MM.1S (cell line): ENCODE data around the gene CDC5L.

Experiments
- DNase-seq: peaks from one replicate; pipeline ENCODE4 v3.0.0-alpha.2; 2015
- H2AFZ ChIP-seq: fragments of 300-600 bp; sonication (generic); 2 replicates; pipeline ENCODE4 v1.6.0; 2016; ENCODE audit warnings: antibody characterized with exemption, low read length
- H3F3A ChIP-seq: fragments of 300-600 bp; sonication (generic); 2 replicates; pipeline ENCODE4 v1.6.1; 2016; ENCODE audit warnings: mild to moderate bottlenecking, antibody characterized with exemption, low read length, moderate library complexity, mixed read lengths; ENCODE audit not compliant: insufficient read depth
- H3K27ac ChIP-seq: fragments of 300-600 bp; sonication (generic); 2 replicates; pipeline ENCODE4 v1.5.1; 2016; ENCODE audit warnings: mild to moderate bottlenecking, low read length
- H3K27me3 ChIP-seq: fragments of 300-600 bp; sonication (generic); replicated peaks from 2 replicates; pipeline ENCODE4 v1.6.0; 2016; ENCODE audit warnings: low read length; ENCODE audit not compliant: insufficient read depth
- H3K36me3 ChIP-seq: fragments of 300-600 bp; sonication (generic); replicated peaks from 2 replicates; pipeline ENCODE4 v1.6.1; 2016; ENCODE audit warnings: mild to moderate bottlenecking, low read length, mixed read lengths; ENCODE audit not compliant: insufficient read depth
- H3K4me1 ChIP-seq: fragments of 300-600 bp; sonication (generic); 2 replicates; pipeline ENCODE4 v1.6.1; 2016; ENCODE audit warnings: low read length, mixed read lengths
- H3K4me2 ChIP-seq: fragments of 300-600 bp; sonication (generic); 2 replicates; pipeline ENCODE4 v1.6.0; 2016; ENCODE audit warnings: low read depth, low read length
- H3K4me3 ChIP-seq: fragments of 300-600 bp; sonication (generic); 2 replicates; pipeline ENCODE4 v1.5.1; 2016; ENCODE audit warnings: low read length, mixed read lengths
- H3K79me2 ChIP-seq: fragments of 300-600 bp; sonication (generic); 2 replicates; pipeline ENCODE4 v1.6.1; 2016; ENCODE audit warnings: mixed run types, low read length, mixed read lengths
- H3K9ac ChIP-seq: fragments of 300-600 bp; sonication (generic); 2 replicates; pipeline ENCODE4 v1.6.1; 2016; ENCODE audit warnings: low read length, mixed read lengths
- H3K9me2 ChIP-seq: fragments of 300-600 bp; sonication (generic); replicated peaks from 2 replicates; pipeline ENCODE4 v1.6.1; 2016; ENCODE audit warnings: mild to moderate bottlenecking, low read length, mixed read lengths; ENCODE audit not compliant: insufficient read depth
- H3K9me3 ChIP-seq: fragments of 300-600 bp; sonication (generic); replicated peaks from 2 replicates; pipeline ENCODE4 v1.6.1; 2016; ENCODE audit warnings: mild to moderate bottlenecking, low read length, mixed read lengths; ENCODE audit not compliant: insufficient read depth
- H4K20me1 ChIP-seq: fragments of 300-600 bp; sonication (generic); 2 replicates; pipeline ENCODE4 v1.6.1; 2016; ENCODE audit warnings: mild to moderate bottlenecking, low read length, moderate library complexity, mixed read lengths; ENCODE audit not compliant: insufficient read depth
- CTCF ChIP-seq: fragments of 300-600 bp; sonication (generic); IDR thresholded peaks from 2 replicates; pipeline ENCODE4 v1.5.1; 2016; ENCODE audit warnings: antibody characterized with exemption, low read length, mixed read lengths
- EZH2 ChIP-seq: fragments of 300-600 bp; sonication (generic); optimal IDR thresholded peaks from 2 replicates; pipeline ENCODE3; 2017; ENCODE audit warnings: low read depth, mild to moderate bottlenecking, antibody characterized with exemption, low read length, mixed read lengths
- EZH2phosphoT487 ChIP-seq: fragments of 300-600 bp; sonication (generic); IDR thresholded peaks from 2 replicates; pipeline ENCODE4 v1.6.1; 2018; ENCODE audit warnings: antibody characterized with exemption, low read length

CDC5L gene

GRCh38 chr6:44404022-44404714, 16.7 kb downstream of the CDC5L start:
- Histone ChIP-seq H3K4me2 (no peak overlapping the region), H3F3A (no peaks in the 10 kb centered on the region), H3K9me3 (no peaks in the 10 kb centered on the region), H3K4me1 (no peaks in the 10 kb centered on the region), H3K4me3 (no peak overlapping the region), H3K27ac (no peak overlapping the region), H3K79me2 (peaks cover 36% of the 10 kb centered on the region), H3K9me2 (no peaks in the 10 kb centered on the region), H3K27me3 (no peaks in the 10 kb centered on the region), H3K36me3 (peaks cover 14% of the 10 kb centered on the region; the same call in 1 of the 2 replicates), H4K20me1 (no peaks in the 10 kb centered on the region), H3K9ac (no peak overlapping the region), H2AFZ (no peak overlapping the region)
- no peak for DNase-seq
- TF ChIP-seq EZH2phosphoT487 (no peak), CTCF (no peak), EZH2 (no peak)

- TF ChIP-seq EZH2: no peak
- no peak for TF ChIP-seq CTCF
- TF ChIP-seq EZH2phosphoT487: no peak
- Histone ChIP-seq H4K20me1 (no peaks in the 10 kb centered on the region), H3F3A (no peaks in the 10 kb centered on the region), H3K9me3 (no peaks in the 10 kb centered on the region), H3K4me1 (no peaks in the 10 kb centered on the region), H3K4me2 (no peak overlapping the region), H3K27ac (no peak overlapping the region), H3K36me3 (peaks cover 16% of the 10 kb centered on the region; the same call in 1 of the 2 replicates), H2AFZ (no peak overlapping the region), H3K9ac (no peak overlapping the region), H3K79me2 (peaks cover 38% of the 10 kb centered on the region), H3K27me3 (no peaks in the 10 kb centered on the region), H3K9me2 (no peaks in the 10 kb centered on the region), H3K4me3 (no peak overlapping the region)
- DNase-seq: no peak
These were observed 17.2 kb downstream of the CDC5L start for GRCh38 chr6:44404715-44405099.

- Histone ChIP-seq H3K9ac (no peak overlapping the region), H3K79me2 (peaks cover 44% of the 10 kb centered on the region), H3K4me3 (no peak overlapping the region), H3F3A (no peaks in the 10 kb centered on the region), H3K4me2 (no peak overlapping the region), H3K27ac (no peak overlapping the region), H4K20me1 (no peaks in the 10 kb centered on the region), H3K9me2 (no peaks in the 10 kb centered on the region), H3K27me3 (no peaks in the 10 kb centered on the region), H3K36me3 (peaks cover 17% of the 10 kb centered on the region; the same call in 1 of the 2 replicates), H3K9me3 (no peaks in the 10 kb centered on the region), H3K4me1 (no peaks in the 10 kb centered on the region), H2AFZ (no peak overlapping the region)
- DNase-seq: no peak
- TF ChIP-seq EZH2phosphoT487: no peak
- no peak for TF ChIP-seq CTCF
- no peak for TF ChIP-seq EZH2
These were observed 20.6 kb downstream of the CDC5L start for GRCh38 chr6:44407951-44408670.
